GM21825 (cell line): ENCODE measurements around the gene SLC16A5.

Source experiments
- ATAC-seq: cut with Tn5 transposase; IDR thresholded peaks from one replicate; pipeline ENCODE4 v1.9.1; 2021; ENCODE audit warnings: mild to moderate bottlenecking, moderate library complexity; ENCODE audit not compliant: unreplicated experiment

The SLC16A5 gene

GRCh38 chr17:75155191-75155601 lies 67.4 kb downstream of the SLC16A5 start:
- no peak for ATAC-seq
